ENCODE results near the gene TNFSF9.

Gene TNFSF9

GRCh38 chr19:6530386-6531162 lies at the start of gene TNFSF9:
TNFSF9 (plus strand) TSS chr19:6531026; CDS start chr19:6531037, 11 bp downstream.
- DNase-seq (ENCODE audit: low spot score) = peak; percentile 96

GRCh38 chr19:6481541-6482342 lies 49.1 kb upstream of the TNFSF9 start, which contains the start of gene DENND1C:
DENND1C (minus strand) TSS chr19:6481787; CDS start chr19:6481695, 92 bp downstream.
- DNase-seq (ENCODE audit: low spot score) = peak; percentile 21

- DNase-seq (ENCODE audit: low spot score) = no peak
Observed at GRCh38 chr19:6482343-6482686, 48.5 kb upstream of the TNFSF9 start.

- no peak for DNase-seq (ENCODE audit: low spot score)
Observed at GRCh38 chr19:6483235-6483634, 47.6 kb upstream of the TNFSF9 start.

- no peak for DNase-seq (ENCODE audit: low spot score)
Observed at GRCh38 chr19:6484230-6484629, 46.6 kb upstream of the TNFSF9 start.

- no peak for DNase-seq (ENCODE audit: low spot score)
Observed at GRCh38 chr19:6484831-6485230, 46.0 kb upstream of the TNFSF9 start.

- no peak for DNase-seq (ENCODE audit: low spot score)
Observed at GRCh38 chr19:6489278-6490061, 41.4 kb upstream of the TNFSF9 start.

- no peak for DNase-seq (ENCODE audit: low spot score)
Observed at GRCh38 chr19:6490134-6490533, 40.7 kb upstream of the TNFSF9 start.

- no peak for DNase-seq (ENCODE audit: low spot score)
Observed at GRCh38 chr19:6491802-6492592, 38.8 kb upstream of the TNFSF9 start.

- no peak for DNase-seq (ENCODE audit: low spot score)
Observed at GRCh38 chr19:6494438-6495036, 36.3 kb upstream of the TNFSF9 start.

- no peak for DNase-seq (ENCODE audit: low spot score)
Observed at GRCh38 chr19:6495947-6496346, 34.9 kb upstream of the TNFSF9 start.

- no peak for DNase-seq (ENCODE audit: low spot score)
Observed at GRCh38 chr19:6498294-6499036, 32.4 kb upstream of the TNFSF9 start.

GRCh38 chr19:6499052-6499790 lies 31.6 kb upstream of the TNFSF9 start:
- no peak for DNase-seq (ENCODE audit: low spot score)

GRCh38 chr19:6500837-6501739 lies 29.7 kb upstream of the TNFSF9 start:
- DNase-seq (ENCODE audit: low spot score) = no peak

GRCh38 chr19:6501740-6502648 lies 28.8 kb upstream of the TNFSF9 start, which contains the start of gene TUBB4A:
TUBB4A (minus strand) TSS chr19:6502309; CDS start chr19:6502212, 97 bp downstream.
- DNase-seq (ENCODE audit: low spot score) = no peak

- DNase-seq (ENCODE audit: low spot score) = no peak
Observed at GRCh38 chr19:6503407-6504201, 27.2 kb upstream of the TNFSF9 start.

All from AG08396 (cell line).